Astrocyte (in vitro differentiated cells and primary cell): ENCODE results near the gene PRKD1. TPM values are rescaled to one million over a fixed set of nuclear protein-coding genes. Genes with fewer than 3 reads are reported as not detected.

ENCODE experiments used
- DNase-seq: peaks from one replicate; pipeline ENCODE4 v3.0.0-alpha.2; 2010; ENCODE audit warnings: low read depth
- FAIRE-seq: peaks from 2 replicates; lab custom pipeline; 2011; peaks lifted over from hg19 to GRCh38; lab: Jason Lieb, UNC
- H2AFZ ChIP-seq: 2 replicates; pipeline ENCODE4 v1.6.0; 2012; ENCODE audit warnings: low read depth, low read length, inconsistent platforms
- H3K27ac ChIP-seq: 2 replicates; pipeline ENCODE4 v1.5.1; 2011; ENCODE audit warnings: low read depth, low read length, inconsistent platforms
- H3K27me3 ChIP-seq: 2 replicates; pipeline ENCODE4 v1.6.0; 2011; ENCODE audit warnings: low read length, inconsistent platforms; ENCODE audit not compliant: insufficient read depth
- H3K36me3 ChIP-seq: 2 replicates; pipeline ENCODE4 v1.5.1; 2011; ENCODE audit warnings: low read length, inconsistent platforms; ENCODE audit not compliant: insufficient read depth
- H3K4me1 ChIP-seq: 2 replicates; pipeline ENCODE4 v1.5.1; 2011; ENCODE audit warnings: low read length, inconsistent platforms; ENCODE audit not compliant: insufficient read depth
- H3K4me2 ChIP-seq: 2 replicates; pipeline ENCODE4 v1.6.0; 2012; ENCODE audit warnings: low read length, inconsistent platforms
- H3K4me3 ChIP-seq: 2 replicates; pipeline ENCODE4 v1.5.1; 2011; ENCODE audit warnings: low read depth, mild to moderate bottlenecking, low read length, inconsistent platforms; ENCODE audit not compliant: insufficient read depth
- H3K79me2 ChIP-seq: 2 replicates; pipeline ENCODE4 v1.6.0; 2012; ENCODE audit warnings: mild to moderate bottlenecking, low read length, inconsistent platforms; ENCODE audit not compliant: insufficient read depth
- H3K9ac ChIP-seq: 2 replicates; pipeline ENCODE4 v1.6.0; 2012; ENCODE audit warnings: mild to moderate bottlenecking, low read length, inconsistent platforms
- H3K9me3 ChIP-seq: 2 replicates; pipeline ENCODE4 v1.5.1; 2012; ENCODE audit warnings: low read depth, mild to moderate bottlenecking, low read length, inconsistent platforms; ENCODE audit not compliant: insufficient read depth
- H4K20me1 ChIP-seq: 2 replicates; pipeline ENCODE4 v1.6.0; 2012; ENCODE audit warnings: low read length, inconsistent platforms; ENCODE audit not compliant: insufficient read depth
- H3K27ac Mint-ChIP-seq: one replicate; pipeline ENCODE4 v1.8.0; 2021; ENCODE audit warnings: mild to moderate bottlenecking, mixed read lengths; ENCODE audit not compliant: unreplicated experiment
- H3K27me3 Mint-ChIP-seq: one replicate; pipeline ENCODE4 v1.8.0; 2021; ENCODE audit warnings: low read depth, mixed read lengths; ENCODE audit not compliant: unreplicated experiment
- H3K36me3 Mint-ChIP-seq: one replicate; pipeline ENCODE4 v1.8.0; 2021; ENCODE audit warnings: low read depth, mixed read lengths; ENCODE audit not compliant: unreplicated experiment
- H3K4me1 Mint-ChIP-seq: one replicate; pipeline ENCODE4 v1.8.0; 2021; ENCODE audit warnings: low read depth, mixed read lengths; ENCODE audit not compliant: unreplicated experiment
- H3K4me3 Mint-ChIP-seq: one replicate; pipeline ENCODE4 v1.8.0; 2021; ENCODE audit warnings: mild to moderate bottlenecking, moderate library complexity, mixed read lengths; ENCODE audit not compliant: unreplicated experiment
- H3K9me3 Mint-ChIP-seq: one replicate; pipeline ENCODE4 v1.8.0; 2021; ENCODE audit warnings: mild to moderate bottlenecking, mixed read lengths; ENCODE audit not compliant: unreplicated experiment
- EZH2 ChIP-seq: IDR thresholded peaks from 2 replicates; pipeline ENCODE4 v1.6.1; 2012; ENCODE audit warnings: mild to moderate bottlenecking, low read length, inconsistent platforms; ENCODE audit not compliant: insufficient read depth
- total RNA-seq: library from RNA; stranded (reverse); gene quantifications from 2 replicates; pipeline ENCODE4 v1.2.1, GENCODE V29; 2021
- TF ChIP-seq, protein P1 (sequence below): IDR thresholded peaks from 2 replicates; pipeline ENCODE4 v1.5.1; 2011; ENCODE audit warnings: low read depth, mild to moderate bottlenecking, inconsistent platforms, low read length, moderate library complexity; ENCODE audit not compliant: insufficient read depth

Gene PRKD1
- total RNA-seq, 1 donor from 2014 or later, result 5.9 TPM

DNA sequence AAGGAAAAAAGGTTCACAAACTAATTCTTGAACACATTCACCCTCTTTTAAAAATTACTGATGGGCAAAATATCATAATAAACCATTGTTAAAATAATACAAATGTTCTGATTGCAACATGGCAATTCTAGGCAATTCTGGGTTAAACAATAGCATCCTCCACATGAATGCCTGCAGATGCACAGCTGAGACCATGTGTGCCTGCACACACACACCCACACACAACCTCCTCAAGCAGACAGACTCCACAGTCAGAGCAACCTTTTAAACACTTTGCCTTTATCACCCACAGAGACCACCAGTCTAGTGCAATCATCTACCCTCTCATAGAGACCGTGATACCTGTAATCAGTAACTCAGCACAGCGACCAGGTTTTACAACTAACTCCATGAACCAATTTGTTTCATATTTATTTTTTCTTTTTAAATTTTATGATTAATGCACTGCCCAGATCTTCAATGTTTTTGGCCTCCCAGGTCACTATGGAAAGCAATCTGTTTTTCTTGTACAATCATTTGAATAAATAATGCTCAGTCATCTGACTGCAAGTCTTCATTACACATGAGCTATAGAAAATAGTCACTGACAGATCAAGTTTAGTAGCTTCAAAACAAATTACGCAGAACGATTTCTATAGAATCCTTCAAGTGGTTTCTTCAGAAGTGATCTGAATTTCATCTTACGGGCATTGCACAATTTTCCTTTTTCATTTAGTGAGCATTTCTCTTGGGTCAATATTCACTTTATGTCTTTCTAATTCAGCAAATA lies 105.8 kb downstream of the PRKD1 start:
- no peak overlapping the region for H3K27ac ChIP-seq
- no peak overlapping the region for H3K4me2 ChIP-seq
- H3K36me3 ChIP-seq, result no peaks in the 10 kb centered on the region
- H4K20me1 ChIP-seq, result no peaks in the 10 kb centered on the region
- DNase-seq (no peak), FAIRE-seq (no peak)
- H3K79me2 ChIP-seq, result no peaks in the 10 kb centered on the region
- peaks cover 21% of the 10 kb centered on the region for H3K4me1 Mint-ChIP-seq
- H3K36me3 Mint-ChIP-seq, result no peaks in the 10 kb centered on the region
- no peaks in the 10 kb centered on the region for H3K4me1 ChIP-seq
- H3K9me3 Mint-ChIP-seq, result peaks cover 2% of the 10 kb centered on the region
- TF ChIP-seq, protein P1, sequence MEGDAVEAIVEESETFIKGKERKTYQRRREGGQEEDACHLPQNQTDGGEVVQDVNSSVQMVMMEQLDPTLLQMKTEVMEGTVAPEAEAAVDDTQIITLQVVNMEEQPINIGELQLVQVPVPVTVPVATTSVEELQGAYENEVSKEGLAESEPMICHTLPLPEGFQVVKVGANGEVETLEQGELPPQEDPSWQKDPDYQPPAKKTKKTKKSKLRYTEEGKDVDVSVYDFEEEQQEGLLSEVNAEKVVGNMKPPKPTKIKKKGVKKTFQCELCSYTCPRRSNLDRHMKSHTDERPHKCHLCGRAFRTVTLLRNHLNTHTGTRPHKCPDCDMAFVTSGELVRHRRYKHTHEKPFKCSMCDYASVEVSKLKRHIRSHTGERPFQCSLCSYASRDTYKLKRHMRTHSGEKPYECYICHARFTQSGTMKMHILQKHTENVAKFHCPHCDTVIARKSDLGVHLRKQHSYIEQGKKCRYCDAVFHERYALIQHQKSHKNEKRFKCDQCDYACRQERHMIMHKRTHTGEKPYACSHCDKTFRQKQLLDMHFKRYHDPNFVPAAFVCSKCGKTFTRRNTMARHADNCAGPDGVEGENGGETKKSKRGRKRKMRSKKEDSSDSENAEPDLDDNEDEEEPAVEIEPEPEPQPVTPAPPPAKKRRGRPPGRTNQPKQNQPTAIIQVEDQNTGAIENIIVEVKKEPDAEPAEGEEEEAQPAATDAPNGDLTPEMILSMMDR, result no peak
- no peak for TF ChIP-seq EZH2
- no peak overlapping the region for H2AFZ ChIP-seq
- H3K4me3 ChIP-seq, result no peak overlapping the region
- no peak overlapping the region for H3K9ac ChIP-seq
- H3K27me3 Mint-ChIP-seq, result no peaks in the 10 kb centered on the region
- H3K4me3 Mint-ChIP-seq, result no peak overlapping the region
- no peak overlapping the region for H3K27ac Mint-ChIP-seq
- no peaks in the 10 kb centered on the region for H3K27me3 ChIP-seq
- no peaks in the 10 kb centered on the region for H3K9me3 ChIP-seq

DNA sequence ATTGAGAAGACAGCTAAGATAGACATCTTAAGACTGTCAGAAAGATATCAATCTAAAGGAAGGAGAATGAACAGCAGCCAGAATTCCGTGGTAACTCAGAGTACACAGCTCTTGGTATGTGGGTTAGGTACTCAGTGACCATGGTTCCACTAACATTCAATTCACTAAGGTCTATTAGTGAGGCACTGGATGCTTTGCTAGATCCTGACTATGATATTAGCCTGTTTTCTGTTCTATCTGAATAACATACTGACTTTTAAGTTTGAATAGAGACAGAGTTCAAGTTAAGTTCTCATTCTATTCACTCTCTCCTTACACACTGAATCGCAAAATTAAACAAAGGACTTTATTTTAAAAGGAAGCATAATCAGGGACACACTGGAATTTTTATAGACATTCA lies 106.4 kb downstream of the PRKD1 start:
- Mint-ChIP-seq H3K27me3 (no peaks in the 10 kb centered on the region), H3K4me3 (no peak overlapping the region), H3K36me3 (no peaks in the 10 kb centered on the region), H3K4me1 (peaks cover 21% of the 10 kb centered on the region), H3K9me3 (peaks cover 2% of the 10 kb centered on the region), H3K27ac (no peak overlapping the region)
- DNase-seq, result no peak
- H3K27ac ChIP-seq, result no peak overlapping the region
- H4K20me1 ChIP-seq, result no peaks in the 10 kb centered on the region
- no peaks in the 10 kb centered on the region for H3K4me1 ChIP-seq
- no peak overlapping the region for H2AFZ ChIP-seq
- no peak overlapping the region for H3K4me3 ChIP-seq
- H3K27me3 ChIP-seq, result no peaks in the 10 kb centered on the region
- FAIRE-seq, result no peak
- H3K9ac ChIP-seq, result no peak overlapping the region
- H3K4me2 ChIP-seq, result no peak overlapping the region
- H3K79me2 ChIP-seq, result no peaks in the 10 kb centered on the region
- TF ChIP-seq EZH2, result no peak
- TF ChIP-seq, protein P1, result no peak
- H3K36me3 ChIP-seq, result no peaks in the 10 kb centered on the region
- no peaks in the 10 kb centered on the region for H3K9me3 ChIP-seq

DNA sequence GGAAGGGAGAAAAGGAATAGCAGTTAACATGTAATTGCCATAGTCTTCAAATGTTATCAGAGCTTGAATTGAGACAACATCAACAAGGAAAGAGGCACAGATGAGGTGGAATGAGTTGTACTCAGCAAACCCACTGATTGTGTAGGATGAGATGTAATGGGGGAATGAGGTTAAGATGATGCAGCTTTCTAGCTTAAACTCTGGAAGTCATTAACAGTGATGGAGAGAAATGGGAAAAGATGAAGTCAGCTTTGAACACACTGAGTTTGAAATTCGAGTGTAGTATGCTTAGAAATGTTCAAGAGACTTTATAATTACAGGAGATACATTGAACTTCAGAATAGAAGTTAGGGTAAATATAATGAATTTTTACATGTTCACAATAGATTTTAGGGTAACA lies 106.9 kb downstream of the PRKD1 start:
- no peaks in the 10 kb centered on the region for H3K27me3 ChIP-seq
- FAIRE-seq (no peak), DNase-seq (no peak)
- H3K4me3 Mint-ChIP-seq, result no peak overlapping the region
- no peak overlapping the region for H3K27ac Mint-ChIP-seq
- H3K36me3 ChIP-seq, result no peaks in the 10 kb centered on the region
- peaks cover 21% of the 10 kb centered on the region for H3K4me1 Mint-ChIP-seq
- H3K4me1 ChIP-seq, result no peaks in the 10 kb centered on the region
- H3K4me2 ChIP-seq, result no peak overlapping the region
- peaks cover 2% of the 10 kb centered on the region for H3K9me3 Mint-ChIP-seq
- H3K79me2 ChIP-seq, result no peaks in the 10 kb centered on the region
- no peak overlapping the region for H3K4me3 ChIP-seq
- no peak overlapping the region for H3K9ac ChIP-seq
- TF ChIP-seq EZH2, result no peak
- TF ChIP-seq, protein P1, result no peak
- no peak overlapping the region for H2AFZ ChIP-seq
- H3K27ac ChIP-seq, result no peak overlapping the region
- no peaks in the 10 kb centered on the region for H3K36me3 Mint-ChIP-seq
- no peaks in the 10 kb centered on the region for H3K27me3 Mint-ChIP-seq
- no peaks in the 10 kb centered on the region for H3K9me3 ChIP-seq
- H4K20me1 ChIP-seq, result no peaks in the 10 kb centered on the region
